Liver (tissue), 9 donors: ENCODE data around the gene IL17REL. TPM values are rescaled to one million over a fixed set of nuclear protein-coding genes. Genes with fewer than 3 reads are reported as not detected.

ENCODE experiments used
- DNase-seq: peaks from one replicate; pipeline ENCODE4 v3.0.0-alpha.2; 2017; ENCODE audit warnings: low spot score
- H3K27ac ChIP-seq, 2 donors: one replicate each; pipeline ENCODE4 v1.7.0; 2013; ENCODE audit warnings: inconsistent platforms in 2 of 2, low read length in 2 of 2, control low read depth in 1 of 2, low read depth in 1 of 2, mild to moderate bottlenecking in 1 of 2
- H3K27me3 ChIP-seq, 4 donors: one replicate each; pipeline versions ENCODE4 v1.6.1 to v1.7.0; 2013; ENCODE audit warnings: low read length in 3 of 4, inconsistent platforms in 1 of 4, mild to moderate bottlenecking in 1 of 4, moderate library complexity in 1 of 4; ENCODE audit not compliant: control insufficient read depth in 4 of 4, insufficient read depth in 4 of 4
- H3K36me3 ChIP-seq, 4 donors: one replicate each; pipeline versions ENCODE4 v1.6.1 to v1.7.0; 2013; ENCODE audit warnings: low read length in 3 of 4, mild to moderate bottlenecking in 3 of 4, low read depth in 1 of 4, moderate library complexity in 1 of 4; ENCODE audit not compliant: control insufficient read depth in 4 of 4, insufficient read depth in 3 of 4
- H3K4me1 ChIP-seq, 4 donors: one replicate each; pipeline versions ENCODE4 v1.6.1 to v1.7.0; 2013; ENCODE audit warnings: low read length in 3 of 4, mild to moderate bottlenecking in 3 of 4, moderate library complexity in 1 of 4; ENCODE audit not compliant: control insufficient read depth in 4 of 4, insufficient read depth in 4 of 4
- H3K4me3 ChIP-seq, 3 donors: one replicate each; pipeline versions ENCODE4 v1.6.1 to v1.7.0; 2013; ENCODE audit warnings: low read length in 3 of 3, control low read depth in 1 of 3, low read depth in 1 of 3, mild to moderate bottlenecking in 1 of 3
- H3K9ac ChIP-seq, 2 donors: one replicate each; pipeline ENCODE4 v1.7.0; 2013; ENCODE audit warnings: low read length in 2 of 2, mild to moderate bottlenecking in 2 of 2, moderate library complexity in 2 of 2, control low read depth in 1 of 2, low read depth in 1 of 2
- H3K9me3 ChIP-seq, 4 donors: one replicate each; pipeline versions ENCODE4 v1.6.1 to v1.7.0; 2013; ENCODE audit warnings: low read length in 3 of 4; ENCODE audit not compliant: control insufficient read depth in 4 of 4
- ATF3 ChIP-seq: IDR thresholded peaks from 2 replicates; pipeline ENCODE4 v1.6.1; 2016; ENCODE audit warnings: antibody characterized with exemption
- CTCF ChIP-seq: fragments of 150-350 bp; IDR thresholded peaks from 2 replicates; pipeline ENCODE4 v1.5.1; 2017; ENCODE audit warnings: improper control_type of control experiment, low read depth, low read length; ENCODE audit not compliant: missing input control
- EGR1 ChIP-seq, 2 donors: IDR thresholded peaks; 2 replicates each; pipeline ENCODE4 v1.6.1; 2016 to 2018; ENCODE audit warnings: antibody characterized with exemption in 2 of 2, low read depth in 2 of 2
- FOXA1 ChIP-seq: IDR thresholded peaks from 2 replicates; pipeline ENCODE4 v1.6.1; 2016; ENCODE audit warnings: antibody characterized with exemption
- FOXA2 ChIP-seq: IDR thresholded peaks from 2 replicates; pipeline ENCODE4 v1.6.1; 2016; ENCODE audit warnings: antibody characterized with exemption
- GABPA ChIP-seq, 2 donors: IDR thresholded peaks in 1 of 2; conservative IDR thresholded peaks in 1 of 2; 2 replicates each; pipeline ENCODE4 v1.6.1; 2016; ENCODE audit warnings: antibody characterized with exemption in 2 of 2, mild to moderate bottlenecking in 1 of 2, moderate library complexity in 1 of 2
- HNF4A ChIP-seq, 2 donors: conservative IDR thresholded peaks; 2 replicates each; pipeline ENCODE4 v1.6.1; 2016; ENCODE audit warnings: antibody characterized with exemption in 2 of 2, mild to moderate bottlenecking in 2 of 2
- HNF4G ChIP-seq: IDR thresholded peaks from 2 replicates; pipeline ENCODE4 v1.6.1; 2016; ENCODE audit warnings: antibody characterized with exemption
- JUND ChIP-seq, 2 donors: IDR thresholded peaks; 2 replicates each; pipeline ENCODE4 v1.6.1; 2016; ENCODE audit warnings: antibody characterized with exemption in 2 of 2
- MAX ChIP-seq: IDR thresholded peaks from 2 replicates; pipeline ENCODE4 v1.6.1; 2016; ENCODE audit warnings: antibody characterized with exemption
- NR2F2 ChIP-seq: IDR thresholded peaks from 2 replicates; pipeline ENCODE4 v1.6.1; 2016; ENCODE audit warnings: antibody characterized with exemption
- RAD21 ChIP-seq, 2 donors: IDR thresholded peaks; 2 replicates each; pipeline ENCODE4 v1.6.1; 2016; ENCODE audit warnings: antibody characterized with exemption in 2 of 2, mild to moderate bottlenecking in 2 of 2
- REST ChIP-seq: IDR thresholded peaks from 2 replicates; pipeline ENCODE4 v1.6.1; 2016; ENCODE audit warnings: antibody characterized with exemption, mild to moderate bottlenecking
- RXRA ChIP-seq, 2 donors: IDR thresholded peaks; 2 replicates each; pipeline ENCODE4 v1.6.1; 2017 to 2018; ENCODE audit warnings: antibody characterized with exemption in 2 of 2, mild to moderate bottlenecking in 1 of 2
- SP1 ChIP-seq: IDR thresholded peaks from 2 replicates; pipeline ENCODE4 v1.6.1; 2018; ENCODE audit warnings: antibody characterized with exemption, mild to moderate bottlenecking
- TAF1 ChIP-seq: conservative IDR thresholded peaks from 2 replicates; pipeline ENCODE4 v1.6.1; 2016; ENCODE audit warnings: antibody characterized with exemption, mild to moderate bottlenecking
- YY1 ChIP-seq: IDR thresholded peaks from 2 replicates; pipeline ENCODE4 v1.6.1; 2016; ENCODE audit warnings: antibody characterized with exemption, mild to moderate bottlenecking
- ZBTB33 ChIP-seq: IDR thresholded peaks from 2 replicates; pipeline ENCODE4 v1.6.1; 2016; ENCODE audit warnings: antibody characterized with exemption
- WGBS: extraction: QIAGEN DNeasy Blood & Tissue Kit; methylation state at CpG from one replicate; pipeline ENCODE4 v1.1.7; 2013; 5-methylcytosine and 5-hydroxymethylcytosine counted together
- polyA plus RNA-seq, 2 donors: library from polyadenylated mRNA; stranded (reverse) in 1 of 2; unstranded in 1 of 2; fragments of 200-250 nt in 1 of 2; fragments of >200 nt in 1 of 2; fragmentation: Nextera tagmentation in 1 of 2; extraction: Ambion mirVana in 1 of 2; gene quantifications; one replicate each; pipeline versions ENCODE4 v1.2.1 to v1.2.3, GENCODE V29; 2013 to 2015
- total RNA-seq, 2 donors: library from RNA; depleted of rRNA; stranded (reverse); fragments of >200 nt; gene quantifications; one replicate each; pipeline ENCODE4 v1.2.3, GENCODE V29; 2014
- donor health status: healthy.
- donor health status: healthy.
- donor health status: healthy.
- donor health status: healthy.
- donor health status: healthy.

IL17REL gene
- total and polyA plus RNA-seq, 4 donors = under 0.01 TPM; not detected in 3

- WGBS = 47% methylated on average over 42 of the region's 42 CpGs
- peak overlapping the region in 1 of 3 donors; percentile 59 for H3K4me3 ChIP-seq
- no peaks in the 10 kb centered on the region for H3K36me3 ChIP-seq
- peaks cover 9 to 46% (median 35%) of the 10 kb centered on the region in 4 donors for H3K4me1 ChIP-seq
- H3K27ac ChIP-seq = no peak overlapping the region
- no peak for DNase-seq
- no peak overlapping the region for H3K9ac ChIP-seq
- no peaks in the 10 kb centered on the region for H3K27me3 ChIP-seq
- no peaks in the 10 kb centered on the region for H3K9me3 ChIP-seq
- peak; percentile 49 for TF ChIP-seq SP1
- peak in 1 of 2 donors; percentile 30 for TF ChIP-seq EGR1 (IDR thresholded peaks at IDR 0.05; ENCODE audit: low read depth in 2 of 2)
- TF ChIP-seq REST = peak; percentile 72
- no peak for TF ChIP-seq RAD21 (IDR thresholded peaks at IDR 0.05)
- TF ChIP-seq HNF4A (conservative IDR thresholded peaks at IDR 0.05) = peak in 1 of 2 donors; percentile 64
- no peak for TF ChIP-seq JUND (IDR thresholded peaks at IDR 0.05)
- TF ChIP-seq RXRA (IDR thresholded peaks at IDR 0.05) = peak in 1 of 2 donors; percentile 81
- peak; percentile 63 for TF ChIP-seq YY1
- TF ChIP-seq GABPA (IDR thresholded peaks at IDR 0.05 in 1 of 2, conservative IDR thresholded peaks at IDR 0.05 in 1 of 2) = peak in 1 of 2 donors; percentile 42
- TF ChIP-seq FOXA2 = no peak
Measured at GRCh38 chr22:49948958-49949913, 63.3 kb downstream of the IL17REL start.

- Histone ChIP-seq H3K9ac (no peak overlapping the region), H3K36me3 (no peaks in the 10 kb centered on the region), H3K4me1 (peaks cover 2 to 37% (median 26%) of the 10 kb centered on the region in 4 donors), H3K9me3 (no peaks in the 10 kb centered on the region), H3K27ac (no peak overlapping the region), H3K27me3 (no peaks in the 10 kb centered on the region), H3K4me3 (peak overlapping the region in 1 of 3 donors; percentile 59)
- 62% methylated on average over 23 of the region's 23 CpGs for WGBS
- DNase-seq = no peak
- TF ChIP-seq ATF3 = no peak
- no peak for TF ChIP-seq HNF4G
- no peak for TF ChIP-seq NR2F2
- TF ChIP-seq JUND (IDR thresholded peaks at IDR 0.05) = no peak
- no peak for TF ChIP-seq FOXA1
- no peak for TF ChIP-seq YY1
- TF ChIP-seq CTCF = no peak
- TF ChIP-seq TAF1 = no peak
- no peak for TF ChIP-seq ZBTB33
- no peak for TF ChIP-seq RAD21 (IDR thresholded peaks at IDR 0.05)
- no peak for TF ChIP-seq GABPA (IDR thresholded peaks at IDR 0.05 in 1 of 2, conservative IDR thresholded peaks at IDR 0.05 in 1 of 2)
- no peak for TF ChIP-seq REST
- TF ChIP-seq MAX = no peak
Measured at GRCh38 chr22:49948116-49948957, 64.2 kb downstream of the IL17REL start.
